ENCODE measurements around the gene ENOX1.

ENOX1 gene

DNA sequence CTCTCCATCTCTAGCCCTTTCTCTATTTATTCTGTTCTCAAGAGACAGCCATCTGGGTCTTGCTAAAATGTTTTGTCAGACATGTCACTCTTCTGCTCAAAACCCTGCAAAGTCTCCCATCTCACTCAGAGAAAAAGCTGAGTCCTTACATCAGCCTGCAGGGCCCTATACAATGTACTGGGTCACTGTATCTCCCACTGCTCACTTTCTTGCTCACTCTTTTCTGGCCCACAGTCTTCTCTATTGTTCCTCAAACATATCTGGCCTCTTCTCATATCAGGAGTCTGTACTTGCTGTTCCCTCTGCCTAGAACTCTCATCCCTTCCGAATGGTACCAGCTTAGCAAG, 189.2 kb downstream of the ENOX1 start:
- no peak overlapping the region for H3K4me3 ChIP-seq (ENCODE audit: low read depth, low read length)
- no peak for TF ChIP-seq ZNF223 (tag by site-specific recombination; IDR thresholded peaks at IDR 0.05)
- TF ChIP-seq ZBTB48 (tag by site-specific recombination; IDR thresholded peaks at IDR 0.05) = no peak
- TF ChIP-seq, protein P1, sequence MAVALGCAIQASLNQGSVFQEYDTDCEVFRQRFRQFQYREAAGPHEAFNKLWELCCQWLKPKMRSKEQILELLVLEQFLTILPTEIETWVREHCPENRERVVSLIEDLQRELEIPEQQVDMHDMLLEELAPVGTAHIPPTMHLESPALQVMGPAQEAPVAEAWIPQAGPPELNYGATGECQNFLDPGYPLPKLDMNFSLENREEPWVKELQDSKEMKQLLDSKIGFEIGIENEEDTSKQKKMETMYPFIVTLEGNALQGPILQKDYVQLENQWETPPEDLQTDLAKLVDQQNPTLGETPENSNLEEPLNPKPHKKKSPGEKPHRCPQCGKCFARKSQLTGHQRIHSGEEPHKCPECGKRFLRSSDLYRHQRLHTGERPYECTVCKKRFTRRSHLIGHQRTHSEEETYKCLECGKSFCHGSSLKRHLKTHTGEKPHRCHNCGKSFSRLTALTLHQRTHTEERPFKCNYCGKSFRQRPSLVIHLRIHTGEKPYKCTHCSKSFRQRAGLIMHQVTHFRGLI (tag by site-specific recombination; IDR thresholded peaks at IDR 0.05) = no peak
- TF ChIP-seq KLF9 (tag by site-specific recombination; IDR thresholded peaks at IDR 0.05; ENCODE audit: low read depth) = no peak
- no peak for TF ChIP-seq KLF16 (tag by site-specific recombination; IDR thresholded peaks at IDR 0.05)
- TF ChIP-seq, protein P2, sequence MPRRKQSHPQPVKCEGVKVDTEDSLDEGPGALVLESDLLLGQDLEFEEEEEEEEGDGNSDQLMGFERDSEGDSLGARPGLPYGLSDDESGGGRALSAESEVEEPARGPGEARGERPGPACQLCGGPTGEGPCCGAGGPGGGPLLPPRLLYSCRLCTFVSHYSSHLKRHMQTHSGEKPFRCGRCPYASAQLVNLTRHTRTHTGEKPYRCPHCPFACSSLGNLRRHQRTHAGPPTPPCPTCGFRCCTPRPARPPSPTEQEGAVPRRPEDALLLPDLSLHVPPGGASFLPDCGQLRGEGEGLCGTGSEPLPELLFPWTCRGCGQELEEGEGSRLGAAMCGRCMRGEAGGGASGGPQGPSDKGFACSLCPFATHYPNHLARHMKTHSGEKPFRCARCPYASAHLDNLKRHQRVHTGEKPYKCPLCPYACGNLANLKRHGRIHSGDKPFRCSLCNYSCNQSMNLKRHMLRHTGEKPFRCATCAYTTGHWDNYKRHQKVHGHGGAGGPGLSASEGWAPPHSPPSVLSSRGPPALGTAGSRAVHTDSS (tag by site-specific recombination; IDR thresholded peaks at IDR 0.05) = no peak
- TF ChIP-seq ZNF121 (tag by site-specific recombination; IDR thresholded peaks at IDR 0.05) = no peak
- no peaks in the 10 kb centered on the region for H3K4me1 ChIP-seq (ENCODE audit: control insufficient read depth, insufficient read depth, low read length)
- no peaks in the 10 kb centered on the region for H3K36me3 ChIP-seq (ENCODE audit: control insufficient read depth in 2 of 2, insufficient read depth in 1 of 2, low read length in 2 of 2)
- ChIA-PET CTCF (no interaction called here), POLR2A (no interaction called here)
- H3K27ac ChIP-seq (ENCODE audit: extremely low read depth, low read depth, low read length) = no peak overlapping the region
- H3K9me3 ChIP-seq (ENCODE audit: control insufficient read depth, insufficient read depth, low read depth, low read length) = no peaks in the 10 kb centered on the region

DNA sequence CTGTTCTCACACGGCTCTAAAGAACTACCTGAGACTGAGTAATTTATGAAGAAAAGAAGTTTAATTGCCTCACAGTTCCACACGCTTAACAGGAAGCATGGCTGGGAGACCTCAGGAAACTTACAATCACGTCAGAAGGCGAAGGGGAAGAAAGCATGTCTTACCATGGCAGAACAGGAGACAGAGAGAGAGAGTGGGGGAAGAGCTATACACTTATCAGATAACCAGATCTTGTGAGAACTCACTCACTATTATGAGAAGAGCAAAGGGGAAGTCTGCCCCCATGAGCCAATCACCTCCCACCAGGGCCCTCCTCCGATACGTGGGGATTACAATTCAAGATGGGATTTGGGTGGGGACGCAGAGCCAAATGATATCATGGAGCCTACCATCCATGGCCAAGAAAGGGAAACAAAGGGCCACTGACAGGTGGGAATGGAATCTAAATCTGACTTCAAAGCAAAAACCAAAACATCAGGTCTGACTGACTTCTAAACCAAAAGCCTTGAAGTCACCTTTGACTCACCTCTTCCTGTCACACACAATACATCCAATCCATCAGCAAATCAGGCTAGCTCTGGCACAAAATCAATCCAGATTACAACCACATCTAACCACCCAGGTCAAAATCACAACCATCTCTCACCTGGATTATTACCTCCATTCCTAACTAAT, 189.7 kb downstream of the ENOX1 start:
- Histone ChIP-seq H3K4me1 (ENCODE audit: control insufficient read depth, insufficient read depth, low read length) (no peaks in the 10 kb centered on the region), H3K4me3 (ENCODE audit: low read depth, low read length) (no peak overlapping the region), H3K27ac (ENCODE audit: extremely low read depth, low read depth, low read length) (no peak overlapping the region), H3K36me3 (ENCODE audit: control insufficient read depth in 2 of 2, insufficient read depth in 1 of 2, low read length in 2 of 2) (no peaks in the 10 kb centered on the region), H3K9me3 (ENCODE audit: control insufficient read depth, insufficient read depth, low read depth, low read length) (no peaks in the 10 kb centered on the region)
- POLR2A ChIA-PET = no interaction called here
- CTCF ChIA-PET = interaction anchor here (0.7 kb wide), 1 partner anchor 26 kb away, joined by 4 read pairs; no protein-coding TSS in a partner anchor
- TF ChIP-seq ZNF391 (tag by site-specific recombination; IDR thresholded peaks at IDR 0.05; ENCODE audit: borderline replicate concordance, low read depth) (no peak), ZNF48 (tag by site-specific recombination; IDR thresholded peaks at IDR 0.05) (no peak), ZNF777 (tag by site-specific recombination; IDR thresholded peaks at IDR 0.05; ENCODE audit: borderline replicate concordance) (no peak), ZNF660 (tag by site-specific recombination; IDR thresholded peaks at IDR 0.05) (no peak), KLF16 (tag by site-specific recombination; IDR thresholded peaks at IDR 0.05) (no peak), ZNF571 (tag by site-specific recombination; IDR thresholded peaks at IDR 0.05) (no peak), ZIC2 (tag by site-specific recombination; IDR thresholded peaks at IDR 0.05) (no peak), MYNN (tag by site-specific recombination; IDR thresholded peaks at IDR 0.05; ENCODE audit: borderline replicate concordance) (no peak), ZNF169 (tag by site-specific recombination; IDR thresholded peaks at IDR 0.05) (no peak), ZNF785 (tag by site-specific recombination; IDR thresholded peaks at IDR 0.05) (no peak), GLI4 (tag by site-specific recombination; IDR thresholded peaks at IDR 0.05) (no peak), ZNF302 (tag by site-specific recombination; IDR thresholded peaks at IDR 0.05; ENCODE audit: low read depth) (no peak), OSR2 (tag by site-specific recombination; IDR thresholded peaks at IDR 0.05) (no peak), YY1 (tag by site-specific recombination; IDR thresholded peaks at IDR 0.05) (no peak)
- TF ChIP-seq, protein P3, sequence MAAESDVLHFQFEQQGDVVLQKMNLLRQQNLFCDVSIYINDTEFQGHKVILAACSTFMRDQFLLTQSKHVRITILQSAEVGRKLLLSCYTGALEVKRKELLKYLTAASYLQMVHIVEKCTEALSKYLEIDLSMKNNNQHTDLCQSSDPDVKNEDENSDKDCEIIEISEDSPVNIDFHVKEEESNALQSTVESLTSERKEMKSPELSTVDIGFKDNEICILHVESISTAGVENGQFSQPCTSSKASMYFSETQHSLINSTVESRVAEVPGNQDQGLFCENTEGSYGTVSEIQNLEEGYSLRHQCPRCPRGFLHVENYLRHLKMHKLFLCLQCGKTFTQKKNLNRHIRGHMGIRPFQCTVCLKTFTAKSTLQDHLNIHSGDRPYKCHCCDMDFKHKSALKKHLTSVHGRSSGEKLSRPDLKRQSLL (tag by site-specific recombination; IDR thresholded peaks at IDR 0.05) = no peak
- TF ChIP-seq, protein P4, sequence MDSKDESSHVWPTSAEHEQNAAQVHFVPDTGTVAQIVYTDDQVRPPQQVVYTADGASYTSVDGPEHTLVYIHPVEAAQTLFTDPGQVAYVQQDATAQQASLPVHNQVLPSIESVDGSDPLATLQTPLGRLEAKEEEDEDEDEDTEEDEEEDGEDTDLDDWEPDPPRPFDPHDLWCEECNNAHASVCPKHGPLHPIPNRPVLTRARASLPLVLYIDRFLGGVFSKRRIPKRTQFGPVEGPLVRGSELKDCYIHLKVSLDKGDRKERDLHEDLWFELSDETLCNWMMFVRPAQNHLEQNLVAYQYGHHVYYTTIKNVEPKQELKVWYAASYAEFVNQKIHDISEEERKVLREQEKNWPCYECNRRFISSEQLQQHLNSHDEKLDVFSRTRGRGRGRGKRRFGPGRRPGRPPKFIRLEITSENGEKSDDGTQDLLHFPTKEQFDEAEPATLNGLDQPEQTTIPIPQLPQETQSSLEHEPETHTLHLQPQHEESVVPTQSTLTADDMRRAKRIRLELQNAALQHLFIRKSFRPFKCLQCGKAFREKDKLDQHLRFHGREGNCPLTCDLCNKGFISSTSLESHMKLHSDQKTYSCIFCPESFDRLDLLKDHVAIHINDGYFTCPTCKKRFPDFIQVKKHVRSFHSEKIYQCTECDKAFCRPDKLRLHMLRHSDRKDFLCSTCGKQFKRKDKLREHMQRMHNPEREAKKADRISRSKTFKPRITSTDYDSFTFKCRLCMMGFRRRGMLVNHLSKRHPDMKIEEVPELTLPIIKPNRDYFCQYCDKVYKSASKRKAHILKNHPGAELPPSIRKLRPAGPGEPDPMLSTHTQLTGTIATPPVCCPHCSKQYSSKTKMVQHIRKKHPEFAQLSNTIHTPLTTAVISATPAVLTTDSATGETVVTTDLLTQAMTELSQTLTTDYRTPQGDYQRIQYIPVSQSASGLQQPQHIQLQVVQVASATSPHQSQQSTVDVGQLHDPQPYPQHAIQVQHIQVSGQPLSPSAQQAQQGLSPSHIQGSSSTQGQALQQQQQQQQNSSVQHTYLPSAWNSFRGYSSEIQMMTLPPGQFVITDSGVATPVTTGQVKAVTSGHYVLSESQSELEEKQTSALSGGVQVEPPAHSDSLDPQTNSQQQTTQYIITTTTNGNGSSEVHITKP (tag by site-specific recombination; IDR thresholded peaks at IDR 0.05) = no peak
- TF ChIP-seq, protein P5, sequence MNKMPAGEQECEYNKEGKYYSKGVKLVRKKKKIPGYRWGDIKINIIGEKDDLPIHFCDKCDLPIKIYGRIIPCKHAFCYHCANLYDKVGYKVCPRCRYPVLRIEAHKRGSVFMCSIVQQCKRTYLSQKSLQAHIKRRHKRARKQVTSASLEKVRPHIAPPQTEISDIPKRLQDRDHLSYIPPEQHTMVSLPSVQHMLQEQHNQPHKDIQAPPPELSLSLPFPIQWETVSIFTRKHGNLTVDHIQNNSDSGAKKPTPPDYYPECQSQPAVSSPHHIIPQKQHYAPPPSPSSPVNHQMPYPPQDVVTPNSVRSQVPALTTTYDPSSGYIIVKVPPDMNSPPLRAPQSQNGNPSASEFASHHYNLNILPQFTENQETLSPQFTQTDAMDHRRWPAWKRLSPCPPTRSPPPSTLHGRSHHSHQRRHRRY (tag by site-specific recombination; IDR thresholded peaks at IDR 0.05) = no peak

All from HEK293 (cell line).